ENCODE measurements around the gene ADGRB3.
"Not testable (repeated sequence)": the region's sequence is repeated elsewhere in the genome, so short reads cannot be mapped to it uniquely, and the experiment has no call there.

Gene ADGRB3

GRCh38 chr6:68790128-68790527, 155.0 kb downstream of the ADGRB3 start:
- not testable (repeated sequence) for DNase-seq (ENCODE audit: low read depth)

DNA sequence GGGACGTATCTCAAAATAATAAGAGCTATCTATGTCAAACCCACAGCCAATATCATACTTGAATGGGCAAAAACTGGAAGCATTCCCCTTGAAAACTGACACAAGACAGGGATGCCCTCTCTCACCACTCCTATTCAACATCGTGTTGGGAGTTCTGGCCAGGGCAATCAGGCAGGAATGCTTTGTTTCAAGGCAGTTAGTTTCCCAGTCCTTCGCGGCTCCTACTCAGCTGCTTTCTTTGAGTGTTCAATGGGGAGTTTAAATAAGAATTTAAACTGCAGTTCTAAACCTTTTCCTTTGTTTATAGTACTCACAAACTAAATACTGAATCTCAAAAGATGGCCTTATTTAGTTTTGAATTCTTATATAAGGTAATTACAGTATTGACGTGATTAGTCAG, 179.9 kb downstream of the ADGRB3 start:
- DNase-seq (ENCODE audit: low read depth) = not testable (repeated sequence)

GRCh38 chr6:68826501-68826900, 191.4 kb downstream of the ADGRB3 start:
- DNase-seq (ENCODE audit: low read depth) = no peak

DNA sequence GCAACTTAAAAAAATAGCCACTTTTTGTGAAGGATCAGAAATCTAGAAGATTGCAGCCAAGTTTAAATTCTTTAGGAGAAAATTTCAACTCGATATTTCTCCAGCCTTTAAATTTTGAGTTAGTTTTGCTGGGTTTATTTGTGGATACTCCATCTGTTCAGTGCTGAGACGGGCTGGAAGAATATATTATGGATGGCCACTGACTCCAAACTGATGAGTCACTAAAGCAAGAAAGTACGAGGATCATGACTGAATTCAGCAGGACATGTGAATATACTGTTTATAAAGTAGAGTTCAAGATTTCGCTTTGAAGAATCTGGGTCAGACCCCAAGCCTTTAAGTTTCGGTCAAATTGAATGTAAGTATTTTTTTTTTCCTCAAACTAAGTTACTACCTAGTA, 199.5 kb downstream of the ADGRB3 start:
- DNase-seq (ENCODE audit: low read depth) = no peak

DNA sequence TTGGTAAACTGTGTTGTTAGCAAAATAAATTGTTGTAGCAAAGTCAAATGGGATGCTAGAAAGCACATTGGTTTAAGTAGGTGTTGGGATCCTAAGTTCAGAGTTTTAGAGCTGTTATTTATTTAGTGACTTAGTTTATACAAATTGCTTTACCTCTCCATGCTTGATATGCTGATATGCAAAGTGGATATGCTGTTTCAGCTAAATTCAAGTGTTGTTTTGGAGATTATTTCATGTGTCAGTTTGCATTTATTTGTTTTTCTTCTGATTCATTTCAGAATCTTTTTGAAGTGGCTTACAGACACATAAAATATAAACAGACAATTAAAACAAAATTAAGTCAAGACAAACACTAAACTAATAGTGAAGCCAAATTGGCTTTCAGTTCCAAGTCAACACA, 203.5 kb downstream of the ADGRB3 start:
- no peak for DNase-seq (ENCODE audit: low read depth)

DNA sequence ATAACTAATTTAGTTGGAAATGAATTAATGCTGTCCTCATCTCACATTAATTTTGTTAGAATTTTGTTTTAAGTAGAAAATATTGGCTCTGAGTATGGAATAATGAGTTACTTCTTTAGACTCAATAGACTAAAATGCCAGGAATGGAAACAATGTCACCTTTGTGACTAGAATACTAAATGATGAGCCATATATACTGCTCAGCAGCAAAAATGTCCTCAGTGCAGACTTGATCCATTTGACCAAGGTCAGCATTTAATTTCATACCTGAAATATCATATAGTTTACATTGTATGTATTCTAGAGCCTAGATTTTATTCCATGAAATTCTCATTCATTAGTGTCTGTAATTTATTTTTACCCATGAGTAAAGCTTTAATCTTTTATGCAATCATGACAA, 217.7 kb downstream of the ADGRB3 start:
- DNase-seq (ENCODE audit: low read depth) = no peak

GRCh38 chr6:68859233-68859632, 224.2 kb downstream of the ADGRB3 start:
- no peak for DNase-seq (ENCODE audit: low read depth)

DNA sequence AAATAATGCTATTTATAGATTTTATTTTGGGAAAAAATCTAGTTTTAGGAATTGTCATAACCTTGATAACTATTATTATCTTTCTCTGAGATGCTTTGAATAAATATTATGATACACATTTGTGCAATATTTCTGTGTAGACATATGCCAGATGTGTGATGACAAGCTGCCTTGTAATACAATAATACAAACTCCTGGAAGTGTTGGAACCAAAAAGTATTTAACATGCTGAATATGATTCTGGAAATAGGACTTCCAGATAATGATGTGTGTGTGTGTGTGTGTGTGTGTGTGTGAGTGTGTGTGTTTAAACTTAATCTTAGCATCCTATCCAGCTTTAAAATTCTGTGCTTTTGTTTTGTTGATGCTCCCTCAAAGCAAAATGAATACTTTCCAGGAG, 233.6 kb downstream of the ADGRB3 start:
- DNase-seq (ENCODE audit: low read depth) = no peak

GRCh38 chr6:68873236-68873635, 238.2 kb downstream of the ADGRB3 start:
- no peak for DNase-seq (ENCODE audit: low read depth)

GRCh38 chr6:68874747-68875146, 239.7 kb downstream of the ADGRB3 start:
- DNase-seq (ENCODE audit: low read depth) = no peak

DNA sequence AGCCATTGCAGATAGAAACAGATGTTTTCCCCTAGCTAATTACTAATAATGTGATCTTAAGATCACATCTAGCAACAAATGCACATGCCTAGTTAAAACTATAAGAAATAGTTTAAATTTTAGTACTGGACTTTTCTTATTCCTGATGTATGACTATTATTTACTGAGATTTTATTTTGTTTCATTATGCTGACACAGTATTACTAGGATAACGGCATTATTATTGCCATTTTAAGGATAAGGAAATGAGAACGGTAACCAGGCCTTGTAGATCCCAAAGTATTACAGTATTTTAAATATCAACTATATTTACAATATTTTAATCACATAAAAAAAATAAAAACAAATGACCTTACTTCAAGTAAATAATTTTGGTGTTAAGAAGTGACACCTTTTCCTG, 240.3 kb downstream of the ADGRB3 start:
- DNase-seq (ENCODE audit: low read depth) = no peak

GRCh38 chr6:68876792-68877493, 241.9 kb downstream of the ADGRB3 start:
- DNase-seq (ENCODE audit: low read depth) = no peak

DNA sequence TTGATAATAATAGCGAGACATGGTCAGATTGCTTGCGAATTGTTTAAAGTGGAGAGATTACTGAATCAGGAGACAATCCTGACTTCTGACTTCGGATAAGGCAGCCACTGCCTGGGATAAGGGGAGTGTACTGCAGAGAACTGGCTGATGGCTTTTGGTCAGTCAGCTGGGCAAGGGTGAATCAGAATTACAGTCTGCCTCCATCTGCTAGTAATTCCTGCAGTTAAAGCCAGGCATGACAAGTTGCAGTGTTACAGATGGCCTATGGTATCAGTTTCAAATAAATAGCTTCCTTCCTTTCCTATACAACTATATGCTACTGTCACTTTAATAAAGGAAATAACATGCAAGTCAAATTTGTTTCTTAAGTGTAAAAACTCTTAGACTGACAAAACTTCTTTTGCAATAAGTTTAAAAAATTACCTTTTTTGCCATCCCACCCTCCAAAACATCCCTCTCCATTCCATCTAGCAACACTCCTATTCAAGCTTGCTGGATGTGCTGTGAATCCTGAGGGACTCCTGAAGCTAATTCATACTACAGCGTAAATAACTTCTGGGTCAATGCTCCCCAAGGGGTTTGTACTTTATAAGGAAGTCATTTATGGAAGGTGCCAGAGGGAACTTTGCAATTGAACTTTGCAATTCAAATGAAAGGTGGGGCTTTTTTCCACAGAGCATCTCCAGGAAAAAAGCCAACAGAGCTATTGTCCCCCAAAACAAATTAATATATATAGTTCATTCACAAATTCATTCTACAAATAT, 245.2 kb downstream of the ADGRB3 start:
- no peak for DNase-seq (ENCODE audit: low read depth)

- DNase-seq (ENCODE audit: low read depth) = not testable (repeated sequence)
These were observed 248.2 kb downstream of the ADGRB3 start for GRCh38 chr6:68883325-68883724.

DNA sequence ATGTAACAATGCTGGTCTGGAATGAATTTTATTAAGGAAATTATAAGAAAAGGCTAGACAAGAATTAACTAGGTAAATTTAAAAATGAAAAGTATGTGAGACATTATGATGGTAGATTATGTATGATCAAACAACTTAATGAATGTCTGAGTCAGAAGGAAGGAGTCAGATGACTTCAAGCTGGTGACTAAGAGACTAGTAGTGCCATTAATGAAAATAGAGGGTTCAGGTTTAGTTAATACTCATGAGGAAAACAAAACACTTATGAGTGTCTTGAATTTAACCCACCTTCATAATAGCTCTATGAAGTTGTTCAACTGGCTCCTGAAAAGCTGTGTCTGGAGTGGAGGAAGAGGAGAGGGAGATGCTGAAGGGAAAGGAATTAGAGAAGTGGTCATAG, 256.3 kb downstream of the ADGRB3 start:
- no peak for DNase-seq (ENCODE audit: low read depth)

DNA sequence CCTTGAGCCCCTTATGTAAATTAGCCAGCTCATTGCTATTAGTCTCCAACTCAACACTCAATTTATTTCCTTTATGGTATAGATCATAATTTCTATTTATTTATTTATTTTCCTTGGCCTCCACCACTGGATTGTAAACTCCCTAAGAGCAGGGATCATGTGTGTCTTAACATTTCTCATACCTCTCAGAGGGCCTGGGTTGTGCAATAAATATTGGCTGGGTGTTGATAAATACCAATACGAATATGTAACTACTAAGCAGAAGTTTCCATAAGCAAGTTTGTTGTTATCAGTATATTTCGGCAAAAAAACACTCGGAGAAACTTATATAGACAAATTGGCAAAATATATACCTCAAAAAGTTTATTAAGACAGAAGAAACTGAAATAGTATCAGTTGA, 257.4 kb downstream of the ADGRB3 start:
- no peak for DNase-seq (ENCODE audit: low read depth)

- DNase-seq (ENCODE audit: low read depth) = no peak
These were observed 260.8 kb downstream of the ADGRB3 start for GRCh38 chr6:68895929-68896328.

DNA sequence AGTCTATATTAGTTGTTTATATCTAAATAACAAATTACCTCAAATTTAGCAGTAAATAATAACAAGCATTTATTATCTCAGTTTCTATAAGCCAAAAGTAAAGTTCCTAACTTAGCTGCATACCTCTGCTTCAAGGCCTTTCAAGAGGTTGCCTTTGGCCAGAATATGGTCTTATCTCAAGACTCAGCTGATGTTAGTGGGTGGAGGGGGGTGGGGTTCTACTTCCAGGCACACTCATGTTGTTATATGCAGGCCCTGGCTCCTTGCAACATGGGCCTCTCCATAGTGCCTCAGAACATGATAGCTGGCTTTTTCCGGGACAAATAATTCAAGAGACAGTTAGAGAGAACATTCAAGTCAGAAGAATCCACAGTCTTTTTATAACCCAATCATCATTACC, 266.0 kb downstream of the ADGRB3 start:
- no peak for DNase-seq (ENCODE audit: low read depth)

GRCh38 chr6:68911334-68911733, 276.3 kb downstream of the ADGRB3 start:
- DNase-seq (ENCODE audit: low read depth) = no peak

DNA sequence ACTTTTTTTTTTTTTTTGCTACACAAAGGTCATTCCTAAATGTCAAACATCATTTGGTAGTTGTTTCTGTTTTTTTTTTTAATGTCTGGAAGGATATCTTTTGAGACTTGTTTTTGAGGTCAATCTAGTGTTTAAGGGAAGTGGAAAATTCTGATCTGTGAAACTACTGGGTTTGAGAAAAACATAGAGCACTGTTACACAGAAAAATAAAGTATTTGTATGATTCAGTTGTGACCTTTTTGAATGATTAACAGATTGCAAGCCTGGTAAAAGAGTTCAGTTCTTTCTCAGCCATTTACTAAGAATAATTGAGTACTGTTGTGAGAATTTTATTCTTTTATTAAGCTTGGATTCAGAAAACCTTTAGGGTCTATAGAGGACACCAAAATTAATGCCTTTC, 276.7 kb downstream of the ADGRB3 start:
- DNase-seq (ENCODE audit: low read depth) = no peak

GRCh38 chr6:68912805-68913204, 277.7 kb downstream of the ADGRB3 start:
- DNase-seq (ENCODE audit: low read depth) = not testable (repeated sequence)

DNA sequence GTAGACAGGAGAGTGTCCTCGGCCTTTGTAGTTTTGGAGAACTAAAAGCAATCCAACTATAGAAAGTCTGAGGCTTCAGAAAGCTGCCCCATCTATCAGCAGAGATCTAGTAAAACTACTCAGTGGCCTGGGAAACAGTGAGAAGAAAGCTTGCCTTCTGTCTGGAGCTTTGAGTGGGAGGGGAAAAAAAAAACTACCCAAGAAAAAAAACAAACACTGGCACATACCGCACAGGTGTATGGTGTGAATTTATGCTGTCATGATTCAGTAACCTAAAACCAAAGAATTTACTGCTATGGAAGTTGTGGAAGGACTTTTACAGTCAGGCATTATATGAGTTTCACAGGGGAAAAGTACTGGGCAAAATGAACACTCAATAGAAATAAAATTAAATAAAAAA, 280.5 kb downstream of the ADGRB3 start:
- DNase-seq (ENCODE audit: low read depth) = no peak

DNA sequence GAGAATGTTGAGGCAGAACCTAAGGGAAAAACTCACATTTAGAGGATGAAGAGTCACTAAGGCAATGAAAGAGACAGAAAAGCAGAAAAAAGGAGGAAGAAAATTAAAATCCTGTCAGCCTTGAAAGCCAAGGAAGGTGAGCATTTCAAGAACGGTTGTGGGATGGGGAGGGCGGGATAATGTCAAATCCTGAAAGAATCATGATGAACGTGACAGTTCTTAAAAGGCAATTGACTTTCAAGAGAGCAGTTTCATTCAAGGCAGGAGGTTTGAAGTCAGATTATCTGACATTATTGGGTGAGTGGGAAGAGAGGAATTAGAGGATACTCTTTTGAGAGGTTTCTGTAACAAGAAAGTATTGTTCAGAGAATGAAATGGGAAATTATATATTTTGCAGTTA, 284.5 kb downstream of the ADGRB3 start:
- DNase-seq (ENCODE audit: low read depth) = no peak

- no peak for DNase-seq (ENCODE audit: low read depth)
These were observed 306.3 kb downstream of the ADGRB3 start for GRCh38 chr6:68941345-68941744.

Data from stimulated activated CD8-positive, alpha-beta memory T cell treated with anti-CD3 and anti-CD28 coated beads, Interleukin-7, amount 100 ng/mL, for 24 hours (primary cell).